Measurements from ENCODE around the gene AMER3. TPM values are rescaled to one million over a fixed set of nuclear protein-coding genes. Genes with fewer than 3 reads are reported as not detected.

The AMER3 gene
- total and polyA plus RNA-seq, 7 donors, result not detected

GRCh38 chr2:130807659-130808385, 52.5 kb downstream of the AMER3 start:
- H3K27ac ChIP-seq, result no peak overlapping the region
- TF ChIP-seq CTCF (IDR thresholded peaks at IDR 0.05), result no peak
- H3K9me3 ChIP-seq, result no peaks in the 10 kb centered on the region
- DNase-seq (no peak), ATAC-seq (no peak)
- no peaks in the 10 kb centered on the region for H3K27me3 ChIP-seq (ENCODE audit: insufficient read depth in 3 of 3, low read length in 2 of 3)
- H3K36me3 ChIP-seq (ENCODE audit: insufficient read depth in 1 of 2, low read depth in 1 of 2), result no peaks in the 10 kb centered on the region
- intact Hi-C loops (cut with DNase I), result no loop called here
- H3K4me1 ChIP-seq, result no peaks in the 10 kb centered on the region
- no peak overlapping the region for H3K4me3 ChIP-seq
- WGBS, 3 donors, result 64 to 74% (median 67%) methylated on average over 14 of the region's 14 CpGs

GRCh38 chr2:130808482-130809268, 53.3 kb downstream of the AMER3 start:
- H3K4me1 ChIP-seq, result no peaks in the 10 kb centered on the region
- H3K9me3 ChIP-seq, result no peaks in the 10 kb centered on the region
- DNase-seq (no peak), ATAC-seq (no peak)
- intact Hi-C loops (cut with DNase I), result no loop called here
- H3K27me3 ChIP-seq (ENCODE audit: insufficient read depth in 3 of 3, low read length in 2 of 3), result no peaks in the 10 kb centered on the region
- WGBS, 3 donors, result 74 to 77% (median 77%) methylated on average over 12 of the region's 12 CpGs
- no peaks in the 10 kb centered on the region for H3K36me3 ChIP-seq (ENCODE audit: insufficient read depth in 1 of 2, low read depth in 1 of 2)
- no peak overlapping the region for H3K27ac ChIP-seq
- no peak for TF ChIP-seq CTCF (IDR thresholded peaks at IDR 0.05)
- H3K4me3 ChIP-seq, result no peak overlapping the region

- Histone ChIP-seq H3K27me3 (ENCODE audit: insufficient read depth in 3 of 3, low read length in 2 of 3) (no peaks in the 10 kb centered on the region), H3K4me3 (no peak overlapping the region), H3K27ac (no peak overlapping the region), H3K36me3 (ENCODE audit: insufficient read depth in 1 of 2, low read depth in 1 of 2) (no peaks in the 10 kb centered on the region), H3K9me3 (no peaks in the 10 kb centered on the region), H3K4me1 (no peaks in the 10 kb centered on the region)
- no peak for ATAC-seq
- no peak for DNase-seq
- intact Hi-C loops (cut with DNase I), result loop anchor here in 1 of 2 donors (2.0 kb wide), 1 partner anchor 18 kb away; no protein-coding TSS in a partner anchor
- no peak for TF ChIP-seq CTCF (IDR thresholded peaks at IDR 0.05)
- 57 to 62% (median 60%) methylated on average over 7 of the region's 7 CpGs for WGBS, 3 donors
Observed at GRCh38 chr2:130810490-130810889, 55.1 kb downstream of the AMER3 start.

GRCh38 chr2:130813722-130814121, 58.4 kb downstream of the AMER3 start:
- intact Hi-C loops (cut with DNase I), result no loop called here
- H3K27me3 ChIP-seq (ENCODE audit: insufficient read depth in 3 of 3, low read length in 2 of 3), result peaks cover 0 to 3% (median 0%) of the 10 kb centered on the region in 3 donors
- no peaks in the 10 kb centered on the region for H3K36me3 ChIP-seq (ENCODE audit: insufficient read depth in 1 of 2, low read depth in 1 of 2)
- no peak for DNase-seq
- 55 to 63% (median 60%) methylated on average over 5 of the region's 5 CpGs for WGBS, 3 donors
- no peak for ATAC-seq
- no peaks in the 10 kb centered on the region for H3K4me1 ChIP-seq
- H3K27ac ChIP-seq, result no peak overlapping the region
- TF ChIP-seq CTCF (IDR thresholded peaks at IDR 0.05), result no peak
- H3K9me3 ChIP-seq, result no peaks in the 10 kb centered on the region
- H3K4me3 ChIP-seq, result no peak overlapping the region

Measured in psoas muscle (tissue), 8 donors.